Naive thymus-derived CD4-positive, alpha-beta T cell (primary cell): ENCODE data around the gene B4GALT1. TPM values are rescaled to one million over a fixed set of nuclear protein-coding genes. Genes with fewer than 3 reads are reported as not detected.
"Not testable (repeated sequence)": the region's sequence is repeated elsewhere in the genome, so short reads cannot be mapped to it uniquely, and the experiment has no call there.

ENCODE experiments used
- ATAC-seq: fragments of 150-1000 bp; cut with Tn5 transposase; 2 replicates; pipeline ENCODE4 v1.10.0; 2021; ENCODE audit warnings: mild to moderate bottlenecking, moderate library complexity
- CTCF ChIA-PET: fragments of 350-600 bp; sonication (Branson Sonifier 250); formaldehyde crosslinking; loops from one replicate; lab custom pipeline; 2021; ENCODE audit warnings: antibody characterized with exemption; lab: Charles Lee
- POLR2A ChIA-PET: fragments of 350-600 bp; sonication (Branson Sonifier 250); formaldehyde crosslinking; loops from one replicate; lab custom pipeline; 2021; ENCODE audit warnings: antibody characterized with exemption, inconsistent platforms; lab: Charles Lee
- DNase-seq, 9 donors: peaks; one replicate each; pipeline versions ENCODE4 v3.0.0 to v3.0.0-alpha.2; 2020 to 2022; ENCODE audit warnings: mixed read lengths in 1 of 9
- H3K27ac ChIP-seq: one replicate; pipeline ENCODE4 v1.7.0; 2013; ENCODE audit warnings: mild to moderate bottlenecking, low read depth, low read length, moderate library complexity
- H3K27me3 ChIP-seq, 2 donors: one replicate each; pipeline ENCODE4 v1.7.0; 2013; ENCODE audit warnings: low read length in 2 of 2, mild to moderate bottlenecking in 2 of 2, moderate library complexity in 2 of 2; ENCODE audit not compliant: control insufficient read depth in 2 of 2, insufficient read depth in 2 of 2
- H3K36me3 ChIP-seq, 3 experiments: 1 replicate in 2 of 3; 2 replicates in 1 of 3; pipeline ENCODE4 v1.7.0; 2013; ENCODE audit warnings: low read length in 3 of 3, mild to moderate bottlenecking in 3 of 3, moderate library complexity in 1 of 3; ENCODE audit not compliant: insufficient read depth in 3 of 3, control insufficient read depth in 2 of 3
- H3K4me1 ChIP-seq, 2 donors: one replicate each; pipeline ENCODE4 v1.7.0; 2013; ENCODE audit warnings: low read length in 2 of 2, mild to moderate bottlenecking in 2 of 2, moderate library complexity in 1 of 2; ENCODE audit not compliant: control insufficient read depth in 2 of 2, insufficient read depth in 2 of 2
- H3K4me3 ChIP-seq: 2 replicates; pipeline ENCODE4 v1.7.0; 2013; ENCODE audit warnings: mild to moderate bottlenecking, low read length
- H3K9me3 ChIP-seq, 3 experiments: 1 replicate in 2 of 3; 2 replicates in 1 of 3; pipeline ENCODE4 v1.7.0; 2013; ENCODE audit warnings: low read length in 3 of 3; ENCODE audit not compliant: control insufficient read depth in 2 of 3
- H3K27ac Mint-ChIP-seq, 9 donors: one replicate each; pipeline ENCODE4 v1.8.0; 2020 to 2022; ENCODE audit warnings: mixed read lengths in 9 of 9, mild to moderate bottlenecking in 8 of 9, moderate library complexity in 5 of 9, inconsistent platforms in 2 of 9
- H3K27me3 Mint-ChIP-seq, 5 donors: one replicate each; pipeline ENCODE4 v1.8.0; 2021 to 2022; ENCODE audit warnings: mixed read lengths in 5 of 5, mild to moderate bottlenecking in 1 of 5
- H3K36me3 Mint-ChIP-seq, 5 donors: one replicate each; pipeline ENCODE4 v1.8.0; 2020 to 2022; ENCODE audit warnings: mixed read lengths in 5 of 5, mild to moderate bottlenecking in 3 of 5, inconsistent platforms in 1 of 5
- H3K4me1 Mint-ChIP-seq, 7 donors: one replicate each; pipeline ENCODE4 v1.8.0; 2020 to 2022; ENCODE audit warnings: mixed read lengths in 7 of 7, mild to moderate bottlenecking in 3 of 7, inconsistent platforms in 1 of 7
- H3K4me3 Mint-ChIP-seq, 10 donors: one replicate each; pipeline ENCODE4 v1.8.0; 2020 to 2022; ENCODE audit warnings: mild to moderate bottlenecking in 10 of 10, mixed read lengths in 10 of 10, moderate library complexity in 6 of 10, inconsistent platforms in 2 of 10
- H3K9me3 Mint-ChIP-seq, 11 donors: one replicate each; pipeline ENCODE4 v1.8.0; 2020 to 2022; ENCODE audit warnings: mixed read lengths in 11 of 11, mild to moderate bottlenecking in 4 of 11, inconsistent platforms in 1 of 11, moderate library complexity in 1 of 11
- intact Hi-C, 2 donors: fragments of 100-400 bp; cut with micrococcal nuclease; formaldehyde crosslinking; loops; one replicate each; pipeline ENCODE4 v1.15.1; 2023
- polyA plus RNA-seq, 2 donors: library from polyadenylated mRNA; unstranded; fragments of 300-500 nt; fragmentation: Illumina TruSeq; gene quantifications; one replicate each; pipeline ENCODE4 v1.2.3, GENCODE V29; 2021
- total RNA-seq, 6 experiments: library from RNA in 5 of 6; stranded (reverse) in 5 of 6; gene quantifications; 1 replicate in 5 of 6; 2 replicates in 1 of 6; pipeline ENCODE4 v1.2.3 and lab custom pipeline; 2021 to 2026

Gene B4GALT1
- total and polyA plus RNA-seq, 7 experiments from 2014 or later: 12.9 to 86.2 (median 41.3) TPM

DNA sequence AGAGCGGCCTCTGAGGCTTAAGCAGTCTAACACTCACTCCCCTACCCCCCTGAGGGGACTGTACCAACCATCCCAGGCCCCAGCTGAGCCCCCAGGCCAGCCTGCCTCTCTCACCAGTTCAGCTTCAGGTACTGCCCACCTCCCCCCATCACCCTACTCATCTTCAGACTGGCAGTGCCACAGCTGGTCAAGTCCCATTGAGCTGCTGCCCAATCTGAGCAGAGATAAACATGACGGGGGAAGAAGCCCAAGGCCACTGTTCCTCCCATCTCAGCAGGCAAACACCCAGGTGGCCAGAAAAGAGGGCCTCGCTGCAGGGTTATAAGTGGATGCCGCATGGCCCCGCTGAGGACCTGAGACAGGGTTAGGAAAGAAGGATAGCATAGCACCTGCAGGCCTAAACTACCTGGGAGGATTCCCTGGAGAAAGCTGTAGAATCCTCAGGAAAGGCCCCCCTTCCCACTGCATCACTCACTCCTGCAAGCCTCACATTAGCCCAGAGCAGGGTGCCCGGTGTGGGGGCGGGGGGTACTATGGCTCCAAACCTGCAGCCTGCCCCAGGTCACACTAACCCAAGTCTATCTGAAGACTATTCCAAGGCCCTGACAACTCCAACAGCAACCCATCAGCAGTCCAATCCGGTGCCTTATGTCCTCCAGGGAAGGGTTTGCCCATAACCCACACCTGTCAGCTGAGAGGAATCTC lies 3.6 kb downstream of the B4GALT1 start:
- H3K36me3 Mint-ChIP-seq: peaks cover 0 to 16% (median 0%) of the 10 kb centered on the region in 5 donors
- H3K36me3 ChIP-seq: peaks cover 0 to 8% (median 0%) of the 10 kb centered on the region in 3 experiments
- H3K27ac Mint-ChIP-seq: peak overlapping the region; percentile 87 to 99 (median 92)
- H3K27ac ChIP-seq: peak overlapping the region; percentile 91
- peaks cover 72 to 87% (median 83%) of the 10 kb centered on the region in 7 donors for H3K4me1 Mint-ChIP-seq
- intact Hi-C loops: loop anchor here (10.0 kb wide), 5 partner anchors 311 to 1951 kb away; partner anchors contain the start of genes ACO1 (in 1 of the 2), ATOSB (in 1 of the 2), CCL27 (in 1 of the 2) and NOL6 (in 1 of the 2)
- DNase-seq (no peak), ATAC-seq (no peak)
- H3K4me1 ChIP-seq: peaks cover 77 to 78% of the 10 kb centered on the region in 2 donors
- CTCF ChIA-PET: no interaction called here
- no peaks in the 10 kb centered on the region for H3K27me3 Mint-ChIP-seq
- peak overlapping the region; percentile 48 for H3K4me3 ChIP-seq
- no peaks in the 10 kb centered on the region for H3K27me3 ChIP-seq
- peak overlapping the region; percentile 76 to 97 (median 86) for H3K4me3 Mint-ChIP-seq
- POLR2A ChIA-PET: interaction anchor here (1.9 to 7.6 kb wide), 2 partner anchors 15 to 21 kb away, joined by 7 to 92 read pairs; no protein-coding TSS in a partner anchor
- no peaks in the 10 kb centered on the region for H3K9me3 Mint-ChIP-seq
- no peaks in the 10 kb centered on the region for H3K9me3 ChIP-seq

GRCh38 chr9:33162721-33163311 lies 4.3 kb downstream of the B4GALT1 start:
- Mint-ChIP-seq H3K4me3 (peak overlapping the region; percentile 7 to 97 (median 42)), H3K4me1 (peaks cover 74 to 87% (median 83%) of the 10 kb centered on the region in 7 donors), H3K27me3 (no peaks in the 10 kb centered on the region), H3K36me3 (peaks cover 0 to 16% (median 0%) of the 10 kb centered on the region in 5 donors), H3K27ac (peak overlapping the region; percentile 87 to 99 (median 97)), H3K9me3 (no peaks in the 10 kb centered on the region)
- Histone ChIP-seq H3K36me3 (peaks cover 0 to 8% (median 0%) of the 10 kb centered on the region in 3 experiments), H3K4me1 (peaks cover 77 to 78% of the 10 kb centered on the region in 2 donors), H3K4me3 (no peak overlapping the region), H3K27me3 (no peaks in the 10 kb centered on the region), H3K9me3 (no peaks in the 10 kb centered on the region), H3K27ac (peak overlapping the region; percentile 91)
- no peak for ATAC-seq
- no peak for DNase-seq
- ChIA-PET CTCF (interaction anchor here (2.2 kb wide), 1 partner anchor 18 kb away, joined by 7 read pairs; no protein-coding TSS in a partner anchor), POLR2A (interaction anchor here (1.5 to 7.6 kb wide), 3 partner anchors 11 to 20 kb away, joined by 7 to 92 read pairs (median 7); no protein-coding TSS in a partner anchor)
- intact Hi-C loops: loop anchor here (10.0 kb wide), 5 partner anchors 312 to 1952 kb away; partner anchors contain the start of genes ACO1 (in 1 of the 2), ATOSB (in 1 of the 2), CCL27 (in 1 of the 2) and NOL6 (in 1 of the 2)

DNA sequence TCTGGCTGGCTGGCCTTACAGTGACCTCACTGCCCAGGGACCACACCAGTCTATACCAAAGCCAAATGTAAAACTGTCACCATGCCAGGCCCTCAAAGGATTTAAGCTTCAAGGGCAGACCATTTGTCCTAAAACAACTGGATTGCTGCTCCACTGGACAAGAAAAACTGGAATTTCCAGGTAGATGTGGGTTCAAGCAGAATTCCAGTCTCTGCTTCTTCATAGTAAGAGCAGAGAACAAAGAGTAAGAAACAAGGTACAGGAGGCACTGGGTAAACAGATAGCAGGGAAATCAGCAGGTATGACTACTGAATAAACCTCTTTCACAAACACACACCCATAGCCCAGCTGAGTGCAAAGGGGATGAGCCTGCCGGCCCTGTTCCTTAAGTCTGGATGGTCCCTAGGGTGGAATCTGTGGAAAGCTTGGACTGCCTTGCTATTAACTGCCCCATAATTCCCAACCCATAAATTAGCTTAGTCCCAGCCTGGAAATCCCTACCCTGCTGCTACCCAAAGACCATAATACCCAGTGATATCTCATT lies 5.5 kb downstream of the B4GALT1 start:
- Histone ChIP-seq H3K9me3 (no peaks in the 10 kb centered on the region), H3K27me3 (no peaks in the 10 kb centered on the region), H3K4me3 (no peak overlapping the region), H3K4me1 (peaks cover 83 to 86% of the 10 kb centered on the region in 2 donors), H3K36me3 (peaks cover 0 to 4% (median 0%) of the 10 kb centered on the region in 3 experiments), H3K27ac (peak overlapping the region; percentile 91)
- CTCF ChIA-PET: interaction anchor here (0.6 to 2.5 kb wide), 6 partner anchors 8 to 81 kb away, joined by 3 to 10 read pairs (median 4); no protein-coding TSS in a partner anchor
- no peak for DNase-seq
- peak overlapping the region in 9 of 10 donors; percentile 0 to 87 (median 59) for H3K4me3 Mint-ChIP-seq
- no peaks in the 10 kb centered on the region for H3K9me3 Mint-ChIP-seq
- peaks cover 0 to 14% (median 0%) of the 10 kb centered on the region in 5 donors for H3K36me3 Mint-ChIP-seq
- no peak for ATAC-seq
- peak overlapping the region; percentile 88 to 99 (median 97) for H3K27ac Mint-ChIP-seq
- POLR2A ChIA-PET: interaction anchor here (0.8 to 7.6 kb wide), 4 partner anchors 9 to 19 kb away, joined by 3 to 92 read pairs (median 5); no protein-coding TSS in a partner anchor
- intact Hi-C loops: loop anchor here (10.0 kb wide), 5 partner anchors 313 to 1953 kb away; partner anchors contain the start of genes ACO1 (in 1 of the 2), ATOSB (in 1 of the 2), CCL27 (in 1 of the 2) and NOL6 (in 1 of the 2)
- H3K27me3 Mint-ChIP-seq: no peaks in the 10 kb centered on the region
- peaks cover 78 to 93% (median 91%) of the 10 kb centered on the region in 7 donors for H3K4me1 Mint-ChIP-seq

- peaks cover 0 to 13% (median 0%) of the 10 kb centered on the region in 5 donors for H3K36me3 Mint-ChIP-seq
- ATAC-seq (peak; percentile 38), DNase-seq (no peak)
- no peak overlapping the region for H3K4me3 ChIP-seq
- CTCF ChIA-PET: interaction anchor here (1.0 to 2.5 kb wide), 4 partner anchors 10 to 80 kb away, joined by 3 to 10 read pairs (median 6); no protein-coding TSS in a partner anchor
- H3K9me3 ChIP-seq: no peaks in the 10 kb centered on the region
- H3K27ac Mint-ChIP-seq: peak overlapping the region; percentile 88 to 99 (median 97)
- H3K27me3 Mint-ChIP-seq: no peaks in the 10 kb centered on the region
- POLR2A ChIA-PET: interaction anchor here (1.0 to 7.6 kb wide), 4 partner anchors 10 to 25 kb away, joined by 3 to 92 read pairs (median 5); no protein-coding TSS in a partner anchor
- no peaks in the 10 kb centered on the region for H3K36me3 ChIP-seq
- H3K4me1 ChIP-seq: peaks cover 83 to 89% of the 10 kb centered on the region in 2 donors
- intact Hi-C loops: loop anchor here (10.0 kb wide), 5 partner anchors 314 to 1954 kb away; partner anchors contain the start of genes ACO1 (in 1 of the 2), ATOSB (in 1 of the 2), CCL27 (in 1 of the 2) and NOL6 (in 1 of the 2)
- H3K27me3 ChIP-seq: no peaks in the 10 kb centered on the region
- H3K4me3 Mint-ChIP-seq: peak overlapping the region; percentile 45 to 84 (median 68)
- peaks cover 78 to 98% (median 92%) of the 10 kb centered on the region in 7 donors for H3K4me1 Mint-ChIP-seq
- H3K9me3 Mint-ChIP-seq: no peaks in the 10 kb centered on the region
- H3K27ac ChIP-seq: peak overlapping the region; percentile 91
Observed at GRCh38 chr9:33161011-33161588, 6.0 kb downstream of the B4GALT1 start.

DNA sequence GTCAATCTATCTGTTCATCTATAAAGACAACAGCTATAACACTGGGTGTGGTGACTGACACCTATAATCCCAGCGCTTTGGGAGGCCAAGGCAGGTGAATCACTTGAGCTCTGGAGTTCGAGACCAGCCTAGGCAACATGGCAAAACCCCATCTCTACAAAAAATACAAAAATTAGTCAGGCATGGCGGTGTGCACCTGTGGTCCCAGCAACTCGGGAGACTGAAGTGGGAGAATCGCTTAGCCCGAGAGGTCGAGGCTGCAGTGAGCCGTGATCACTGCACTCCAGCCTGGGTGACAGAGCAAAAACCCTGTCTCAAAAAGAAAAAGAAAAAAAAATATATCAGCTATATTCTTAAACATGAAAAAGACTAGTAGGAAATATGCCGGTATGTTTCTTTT lies 6.7 kb downstream of the B4GALT1 start:
- H3K4me1 ChIP-seq: peaks cover 79 to 92% of the 10 kb centered on the region in 2 donors
- not testable (repeated sequence) for H3K9me3 ChIP-seq, H3K27me3 Mint-ChIP-seq, ATAC-seq, H3K4me3 ChIP-seq, H3K27me3 ChIP-seq, H3K9me3 Mint-ChIP-seq, DNase-seq, H3K36me3 ChIP-seq
- Mint-ChIP-seq H3K4me1 (peaks cover 77 to 99% (median 92%) of the 10 kb centered on the region in 7 donors), H3K27ac (peak overlapping the region; percentile 88 to 99 (median 97)), H3K4me3 (peak overlapping the region; percentile 45 to 84 (median 68)), H3K36me3 (peaks cover 0 to 13% (median 3%) of the 10 kb centered on the region in 5 donors)
- ChIA-PET CTCF (interaction anchor here (1.0 to 2.5 kb wide), 4 partner anchors 9 to 80 kb away, joined by 3 to 10 read pairs (median 4); no protein-coding TSS in a partner anchor), POLR2A (interaction anchor here (1.0 to 7.6 kb wide), 5 partner anchors 9 to 136 kb away, joined by 3 to 92 read pairs (median 5); partner anchors contain the start of gene DNAJA1)
- intact Hi-C loops: loop anchor here (1.0 to 10.0 kb wide), 6 partner anchors 8 to 1954 kb away; partner anchors contain the start of genes ACO1 (in 1 of the 2), ATOSB (in 1 of the 2), CCL27 (in 1 of the 2) and NOL6 (in 1 of the 2)
- peak overlapping the region; percentile 91 for H3K27ac ChIP-seq
